NCI-H82 (cell line): ENCODE measurements around the gene RRP8.

Source experiments
- DNase-seq: peaks from one replicate; lab custom pipeline; 2025; lab: John Stamatoyannopoulos, UW

RRP8 gene

GRCh38 chr11:6617315-6617781 is 13.9 kb upstream of the RRP8 start:
- DNase-seq: no peak

GRCh38 chr11:6616596-6617250 is 13.3 kb upstream of the RRP8 start:
- DNase-seq: no peak

GRCh38 chr11:6615882-6616585 is 12.6 kb upstream of the RRP8 start:
- DNase-seq: no peak

- no peak for DNase-seq
Observed at GRCh38 chr11:6615046-6615445, 11.6 kb upstream of the RRP8 start.

- DNase-seq: no peak
Observed at GRCh38 chr11:6614446-6614845, 11.0 kb upstream of the RRP8 start.

GRCh38 chr11:6613496-6613895 is 10.1 kb upstream of the RRP8 start:
- no peak for DNase-seq

GRCh38 chr11:6612213-6613041 is 9.0 kb upstream of the RRP8 start, which contains the start of gene TAF10:
Gene TAF10, minus strand, starts transcription at chr11:6612216. Its CDS starts 27 bp downstream, at chr11:6612189.
- DNase-seq: peak; percentile 95

GRCh38 chr11:6611963-6612212 is 8.5 kb upstream of the RRP8 start:
- no peak for DNase-seq

- DNase-seq: peak; percentile 16
Observed at GRCh38 chr11:6611092-6611962, 7.9 kb upstream of the RRP8 start.

GRCh38 chr11:6610591-6610990 is 7.2 kb upstream of the RRP8 start:
- DNase-seq: no peak

GRCh38 chr11:6609502-6610015 is 6.1 kb upstream of the RRP8 start:
- no peak for DNase-seq

- no peak for DNase-seq
Observed at GRCh38 chr11:6608726-6609501, 5.5 kb upstream of the RRP8 start.

- no peak for DNase-seq
Observed at GRCh38 chr11:6608011-6608410, 4.6 kb upstream of the RRP8 start.

- no peak for DNase-seq
Observed at GRCh38 chr11:6607190-6607795, 3.9 kb upstream of the RRP8 start.

- DNase-seq: peak; percentile 81
Observed at GRCh38 chr11:6606471-6607189, 3.2 kb upstream of the RRP8 start.

GRCh38 chr11:6604790-6605189 is 1.4 kb upstream of the RRP8 start:
- DNase-seq: no peak

- peak; percentile 47 for DNase-seq
Observed at GRCh38 chr11:6604081-6604626, 738 bp upstream of the RRP8 start.

- DNase-seq: no peak
Observed at GRCh38 chr11:6602096-6602940, 1.1 kb downstream of the RRP8 start.

- DNase-seq: no peak
Observed at GRCh38 chr11:6601041-6601461, 2.4 kb downstream of the RRP8 start.
